AG10803 (cell line): ENCODE results near the gene SPDEF.

Experiments used
- DNase-seq: peaks from one replicate; pipeline ENCODE4 v3.0.0; 2010; ENCODE audit warnings: low read depth
- H3K4me3 ChIP-seq: 2 replicates; pipeline ENCODE4 v1.5.1; 2011; ENCODE audit warnings: mild to moderate bottlenecking, low read length, control low read depth
- TF ChIP-seq, protein P1 (sequence below): conservative IDR thresholded peaks from 2 replicates; pipeline ENCODE4 v1.5.1; 2011; ENCODE audit warnings: mild to moderate bottlenecking, low read length, control low read depth, inconsistent platforms

The SPDEF gene

DNA sequence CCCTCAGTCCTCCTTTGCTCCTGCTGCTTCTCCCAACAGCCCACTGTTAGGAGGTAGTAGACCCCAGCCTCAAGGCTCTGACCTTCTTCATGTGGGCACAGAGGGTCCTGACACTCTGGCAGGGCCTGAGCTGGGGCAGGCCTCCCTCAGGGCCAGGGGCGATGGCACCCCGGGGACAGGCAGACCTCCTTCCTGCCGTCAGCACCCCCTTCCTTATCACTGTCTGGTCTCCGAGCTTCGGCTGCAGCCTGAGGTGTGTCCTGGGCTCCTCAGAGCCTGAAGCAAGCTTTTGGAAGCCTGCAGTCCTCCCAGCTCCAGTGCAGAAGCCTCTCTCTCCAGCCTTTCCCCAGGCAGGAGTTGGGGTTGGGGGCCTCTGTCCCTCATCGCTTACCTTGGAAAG, 22.0 kb downstream of the SPDEF start:
- no peak for DNase-seq
- TF ChIP-seq, protein P1, sequence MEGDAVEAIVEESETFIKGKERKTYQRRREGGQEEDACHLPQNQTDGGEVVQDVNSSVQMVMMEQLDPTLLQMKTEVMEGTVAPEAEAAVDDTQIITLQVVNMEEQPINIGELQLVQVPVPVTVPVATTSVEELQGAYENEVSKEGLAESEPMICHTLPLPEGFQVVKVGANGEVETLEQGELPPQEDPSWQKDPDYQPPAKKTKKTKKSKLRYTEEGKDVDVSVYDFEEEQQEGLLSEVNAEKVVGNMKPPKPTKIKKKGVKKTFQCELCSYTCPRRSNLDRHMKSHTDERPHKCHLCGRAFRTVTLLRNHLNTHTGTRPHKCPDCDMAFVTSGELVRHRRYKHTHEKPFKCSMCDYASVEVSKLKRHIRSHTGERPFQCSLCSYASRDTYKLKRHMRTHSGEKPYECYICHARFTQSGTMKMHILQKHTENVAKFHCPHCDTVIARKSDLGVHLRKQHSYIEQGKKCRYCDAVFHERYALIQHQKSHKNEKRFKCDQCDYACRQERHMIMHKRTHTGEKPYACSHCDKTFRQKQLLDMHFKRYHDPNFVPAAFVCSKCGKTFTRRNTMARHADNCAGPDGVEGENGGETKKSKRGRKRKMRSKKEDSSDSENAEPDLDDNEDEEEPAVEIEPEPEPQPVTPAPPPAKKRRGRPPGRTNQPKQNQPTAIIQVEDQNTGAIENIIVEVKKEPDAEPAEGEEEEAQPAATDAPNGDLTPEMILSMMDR = no peak
- no peak overlapping the region for H3K4me3 ChIP-seq

DNA sequence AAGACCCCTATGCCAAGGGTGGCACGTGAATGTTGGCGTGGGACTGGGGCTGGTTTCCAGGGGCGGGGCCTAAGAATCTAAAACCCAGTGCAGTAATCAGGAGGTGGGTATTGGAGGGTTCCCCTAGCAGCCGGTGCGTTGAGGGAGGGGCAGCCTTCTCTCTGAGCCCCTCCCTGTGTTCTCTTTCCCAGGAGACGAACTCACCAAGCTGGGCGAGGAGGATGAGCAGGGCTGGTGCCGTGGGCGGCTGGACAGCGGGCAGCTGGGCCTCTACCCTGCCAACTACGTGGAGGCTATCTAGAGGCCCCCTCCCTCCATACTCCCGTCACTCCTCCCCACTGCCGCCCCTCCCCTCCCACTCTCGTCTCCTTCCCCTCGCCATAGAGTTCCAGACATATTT, 23.9 kb downstream of the SPDEF start:
- no peak for DNase-seq
- peak overlapping the region; percentile 37 for H3K4me3 ChIP-seq
- TF ChIP-seq, protein P1 = no peak

DNA sequence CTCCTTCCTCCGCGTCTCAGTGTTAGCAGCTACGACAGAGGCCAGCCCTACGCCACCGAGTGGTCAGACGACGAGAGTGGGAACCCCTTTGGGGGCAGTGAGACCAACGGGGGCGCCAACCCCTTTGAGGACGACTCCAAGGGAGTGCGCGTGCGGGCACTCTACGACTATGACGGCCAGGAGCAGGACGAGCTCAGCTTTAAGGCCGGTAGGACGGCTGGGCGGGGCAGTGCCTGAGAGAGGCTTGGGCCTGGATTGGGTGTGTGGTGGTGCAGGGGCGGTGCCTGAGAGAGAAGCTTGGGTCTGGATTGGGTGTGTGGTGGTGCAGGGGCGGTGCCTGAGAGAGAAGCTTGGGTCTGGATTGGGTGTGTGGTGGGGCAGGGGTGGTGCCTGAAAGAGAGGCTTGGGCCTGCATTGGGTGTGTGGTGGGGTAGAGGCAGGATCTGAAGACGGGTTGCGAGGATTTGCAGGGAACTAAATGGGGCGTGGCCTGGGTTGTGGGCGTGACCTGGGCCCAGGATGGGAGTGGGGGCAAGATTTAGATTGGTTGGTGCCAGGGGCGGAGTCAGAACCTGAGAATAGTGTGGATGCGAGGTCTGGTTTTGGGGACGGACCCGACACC, 24.4 kb downstream of the SPDEF start:
- peak; percentile 78 for DNase-seq
- peak overlapping the region; percentile 37 for H3K4me3 ChIP-seq
- TF ChIP-seq, protein P1 = no peak

DNA sequence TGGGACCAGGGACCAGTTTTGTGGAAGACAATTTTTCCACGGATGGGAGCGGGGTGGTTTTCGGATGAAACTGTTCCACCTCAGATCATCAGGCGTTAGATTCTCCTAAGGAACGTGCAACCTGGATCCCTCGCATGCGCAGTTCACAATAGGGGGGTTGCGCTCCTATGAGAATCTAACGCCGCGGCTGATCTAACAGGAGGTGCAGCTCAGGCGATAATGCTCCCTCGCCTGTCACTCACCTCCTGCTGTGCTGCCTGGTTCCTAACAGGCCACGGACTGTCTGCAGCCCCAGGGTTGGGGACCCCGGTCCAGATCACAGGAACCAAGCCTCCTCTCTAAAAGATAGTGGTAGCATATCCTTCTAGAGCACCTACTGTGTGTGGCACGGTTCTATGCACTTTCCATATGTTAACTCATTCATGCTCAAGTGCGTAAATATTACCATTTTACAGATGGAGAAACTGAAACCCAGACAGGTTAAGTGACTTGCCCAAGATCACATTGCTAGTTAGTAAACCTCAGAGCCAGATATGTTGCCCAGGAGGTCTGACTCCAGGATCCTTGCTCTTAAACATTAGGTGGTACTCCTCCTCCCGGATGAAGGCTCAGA, 25.3 kb downstream of the SPDEF start:
- no peak for DNase-seq
- TF ChIP-seq, protein P1 = no peak
- H3K4me3 ChIP-seq = no peak overlapping the region

DNA sequence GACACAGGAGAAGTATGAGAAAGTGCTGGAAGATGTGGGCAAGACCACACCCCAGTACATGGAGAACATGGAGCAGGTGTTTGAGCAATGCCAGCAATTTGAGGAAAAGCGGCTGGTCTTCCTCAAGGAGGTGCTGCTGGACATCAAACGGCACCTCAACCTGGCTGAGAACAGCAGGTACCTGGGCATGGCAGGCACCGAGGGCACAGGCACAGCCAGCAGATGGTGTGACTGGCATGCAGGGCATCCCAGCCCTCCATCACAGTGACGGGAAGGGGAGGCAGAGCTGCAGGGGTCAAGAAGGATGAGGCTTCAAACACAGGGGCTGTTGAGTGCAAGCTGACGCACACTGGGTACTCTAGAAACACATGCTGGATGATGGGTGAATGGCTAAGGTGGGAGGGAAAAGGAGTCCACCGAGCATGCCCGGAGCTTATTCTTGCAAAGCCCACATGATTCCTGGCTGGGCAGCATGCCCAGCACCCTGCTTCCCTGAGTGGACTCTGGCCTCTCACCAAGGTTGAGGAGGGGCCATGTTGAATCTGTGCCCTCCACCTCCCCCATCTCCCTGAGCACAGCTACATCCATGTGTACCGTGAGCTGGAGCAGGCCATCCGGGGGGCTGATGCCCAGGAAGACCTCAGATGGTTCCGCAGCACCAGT, 26.3 kb downstream of the SPDEF start:
- TF ChIP-seq, protein P1 = no peak
- no peak overlapping the region for H3K4me3 ChIP-seq
- no peak for DNase-seq

DNA sequence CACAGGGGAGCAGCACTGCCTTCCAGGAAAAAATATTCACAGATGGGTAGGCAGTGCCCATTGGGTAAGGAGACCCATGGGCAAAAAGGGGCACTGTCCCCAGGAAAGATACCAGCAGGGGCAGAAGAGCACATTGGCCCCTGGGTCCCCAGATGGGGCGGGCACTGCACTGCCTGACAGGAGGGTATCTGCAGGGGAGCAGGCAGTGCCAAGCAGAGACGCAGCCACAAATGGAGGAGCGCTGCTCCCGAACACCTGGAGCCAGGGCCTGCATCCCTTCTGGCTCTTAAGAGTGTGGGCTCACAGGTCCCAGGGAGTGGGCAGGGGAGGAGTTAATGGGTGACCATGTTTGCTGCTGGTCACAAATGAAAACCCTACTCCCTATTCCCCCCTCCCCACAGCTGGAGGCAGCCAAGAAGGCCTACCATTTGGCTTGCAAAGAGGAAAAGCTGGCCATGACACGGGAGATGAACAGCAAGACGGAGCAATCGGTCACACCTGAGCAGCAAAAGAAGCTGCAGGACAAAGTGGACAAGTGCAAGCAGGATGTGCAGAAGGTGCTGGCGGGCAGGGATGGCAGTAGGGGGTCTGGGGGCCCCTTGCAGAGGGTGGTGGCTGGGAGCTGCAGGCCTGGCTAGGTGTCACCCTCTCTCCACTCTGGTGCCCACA, 27.0 kb downstream of the SPDEF start:
- H3K4me3 ChIP-seq = no peak overlapping the region
- DNase-seq = no peak
- TF ChIP-seq, protein P1 = no peak
